Measurements from ENCODE around the gene ATP13A1.

GRCh38 chr19:19686580-19686979 lies 23.1 kb upstream of the ATP13A1 start:
- no peak for TF ChIP-seq PATZ1 (CRISPR knock-in tag; IDR thresholded peaks at IDR 0.05; ENCODE audit: borderline replicate concordance)
- TF ChIP-seq CREB5 (CRISPR knock-in tag; IDR thresholded peaks at IDR 0.05; ENCODE audit: low read depth): no peak
- TF ChIP-seq TSHZ2 (CRISPR knock-in tag; IDR thresholded peaks at IDR 0.05): no peak
- TF ChIP-seq ZNF8 (CRISPR knock-in tag; IDR thresholded peaks at IDR 0.05): no peak
- TF ChIP-seq CSDC2 (CRISPR knock-in tag; IDR thresholded peaks at IDR 0.05): no peak
- no peak for TF ChIP-seq ZNF70 (CRISPR knock-in tag; IDR thresholded peaks at IDR 0.05)
- TF ChIP-seq SNAI2 (CRISPR knock-in tag; IDR thresholded peaks at IDR 0.05): no peak
